Thoracic aorta (tissue), 2 donors: ENCODE results near the gene CCT6B. TPM values are rescaled to one million over a fixed set of nuclear protein-coding genes. Genes with fewer than 3 reads are reported as not detected.
"Not testable (repeated sequence)": the region's sequence is repeated elsewhere in the genome, so short reads cannot be mapped to it uniquely, and the experiment has no call there.

Experiments
- ATAC-seq: fragments of 150-250 bp; one replicate; pipeline ENCODE4 v1.8.0; 2017; ENCODE audit warnings: low read depth; ENCODE audit not compliant: insufficient number of reproducible peaks, low FRiP score
- DNase-seq: peaks from one replicate; pipeline ENCODE4 v3.0.0-alpha.2; 2020; ENCODE audit warnings: low spot score
- H3K27ac ChIP-seq, 2 donors: fragments of 200-600 bp; sonication (generic); 1 replicate in 1 of 2; 2 replicates in 1 of 2; pipeline ENCODE4 v1.5.1; 2016; ENCODE audit warnings: mild to moderate bottlenecking in 2 of 2, moderate library complexity in 2 of 2
- H3K27me3 ChIP-seq: fragments of 200-600 bp; sonication (generic); replicated peaks from 2 replicates; pipeline ENCODE4 v1.6.0; 2016; ENCODE audit warnings: mild to moderate bottlenecking; ENCODE audit not compliant: insufficient read depth
- H3K36me3 ChIP-seq: fragments of 200-600 bp; sonication (generic); one replicate; pipeline ENCODE4 v1.5.1; 2016
- H3K4me1 ChIP-seq, 2 donors: fragments of 200-600 bp; sonication (generic); 1 replicate in 1 of 2; 2 replicates in 1 of 2; pipeline versions ENCODE4 v1.5.1 to v1.6.0; 2016; ENCODE audit warnings: low read depth in 2 of 2, mild to moderate bottlenecking in 1 of 2; ENCODE audit not compliant: control insufficient read depth in 1 of 2
- H3K4me3 ChIP-seq: fragments of 200-600 bp; sonication (generic); 2 replicates; pipeline ENCODE4 v1.5.1; 2016; ENCODE audit warnings: mild to moderate bottlenecking
- H3K9me3 ChIP-seq: fragments of 200-600 bp; sonication (generic); 2 replicates; pipeline ENCODE4 v1.5.1; 2016
- CTCF ChIP-seq: fragments of 200-600 bp; sonication (generic); IDR thresholded peaks from one replicate; pipeline ENCODE4 v1.5.1; 2019; ENCODE audit warnings: antibody characterized with exemption
- total RNA-seq, 2 donors: library from RNA; depleted of rRNA; stranded (reverse); fragments of >200 nt; gene quantifications; one replicate each; pipeline versions ENCODE4 v1.1.0 to v1.2.3, GENCODE V29; 2016

Gene CCT6B
- total RNA-seq, 2 donors from 2014 or later: 1.1 to 4.9 TPM

GRCh38 chr17:34958438-34958837, 2.8 kb downstream of the CCT6B start:
- no peaks in the 10 kb centered on the region for H3K36me3 ChIP-seq
- peaks cover 13 to 22% of the 10 kb centered on the region in 2 donors for H3K4me1 ChIP-seq
- no peak for TF ChIP-seq CTCF
- ATAC-seq: no peak
- no peak for DNase-seq
- no peak overlapping the region for H3K4me3 ChIP-seq
- H3K27me3 ChIP-seq: no peaks in the 10 kb centered on the region
- H3K9me3 ChIP-seq: no peaks in the 10 kb centered on the region
- no peak overlapping the region for H3K27ac ChIP-seq

- H3K9me3 ChIP-seq, H3K4me1 ChIP-seq, H3K4me3 ChIP-seq, DNase-seq, ATAC-seq, H3K27me3 ChIP-seq, H3K27ac ChIP-seq, H3K36me3 ChIP-seq: not testable (repeated sequence)
Observed at GRCh38 chr17:34950780-34951179, 10.5 kb downstream of the CCT6B start.

- no peak for DNase-seq
- no peaks in the 10 kb centered on the region for H3K9me3 ChIP-seq
- no peak overlapping the region for H3K4me3 ChIP-seq
- H3K4me1 ChIP-seq: no peaks in the 10 kb centered on the region
- no peaks in the 10 kb centered on the region for H3K36me3 ChIP-seq
- no peak for ATAC-seq
- TF ChIP-seq CTCF: no peak
- H3K27me3 ChIP-seq: no peaks in the 10 kb centered on the region
- H3K27ac ChIP-seq: no peak overlapping the region
Observed at GRCh38 chr17:34930283-34930682, 31.0 kb downstream of the CCT6B start.

- H3K27ac ChIP-seq: no peak overlapping the region
- DNase-seq (no peak), ATAC-seq (no peak)
- H3K9me3 ChIP-seq: no peaks in the 10 kb centered on the region
- H3K4me1 ChIP-seq: no peaks in the 10 kb centered on the region
- no peaks in the 10 kb centered on the region for H3K27me3 ChIP-seq
- H3K36me3 ChIP-seq: no peaks in the 10 kb centered on the region
- no peak overlapping the region for H3K4me3 ChIP-seq
- no peak for TF ChIP-seq CTCF
Observed at GRCh38 chr17:34926661-34927060, 34.6 kb downstream of the CCT6B start.

GRCh38 chr17:34920676-34921075, 40.6 kb downstream of the CCT6B start:
- Histone ChIP-seq H3K4me1 (no peaks in the 10 kb centered on the region), H3K9me3 (no peaks in the 10 kb centered on the region), H3K4me3 (no peak overlapping the region), H3K27me3 (no peaks in the 10 kb centered on the region), H3K27ac (no peak overlapping the region), H3K36me3 (no peaks in the 10 kb centered on the region)
- ATAC-seq (no peak), DNase-seq (no peak)
- no peak for TF ChIP-seq CTCF

- no peaks in the 10 kb centered on the region for H3K9me3 ChIP-seq
- DNase-seq (no peak), ATAC-seq (no peak)
- no peak for TF ChIP-seq CTCF
- no peaks in the 10 kb centered on the region for H3K36me3 ChIP-seq
- no peaks in the 10 kb centered on the region for H3K4me1 ChIP-seq
- no peak overlapping the region for H3K27ac ChIP-seq
- H3K4me3 ChIP-seq: no peak overlapping the region
- H3K27me3 ChIP-seq: no peaks in the 10 kb centered on the region
Observed at GRCh38 chr17:34917381-34917780, 43.9 kb downstream of the CCT6B start.
